ENCODE data around the gene EDC4. TPM values are rescaled to one million over a fixed set of nuclear protein-coding genes. Genes with fewer than 3 reads are reported as not detected.
A peak's percentile ranks its signal among the peaks of the same experiment; 100 is the strongest.

Gene EDC4
- total and polyA plus RNA-seq, 2 of the 13 experiments (the other 11 are each of a cell fraction or from before 2014, with no cell fraction given): 51.4 to 59.1 TPM

DNA sequence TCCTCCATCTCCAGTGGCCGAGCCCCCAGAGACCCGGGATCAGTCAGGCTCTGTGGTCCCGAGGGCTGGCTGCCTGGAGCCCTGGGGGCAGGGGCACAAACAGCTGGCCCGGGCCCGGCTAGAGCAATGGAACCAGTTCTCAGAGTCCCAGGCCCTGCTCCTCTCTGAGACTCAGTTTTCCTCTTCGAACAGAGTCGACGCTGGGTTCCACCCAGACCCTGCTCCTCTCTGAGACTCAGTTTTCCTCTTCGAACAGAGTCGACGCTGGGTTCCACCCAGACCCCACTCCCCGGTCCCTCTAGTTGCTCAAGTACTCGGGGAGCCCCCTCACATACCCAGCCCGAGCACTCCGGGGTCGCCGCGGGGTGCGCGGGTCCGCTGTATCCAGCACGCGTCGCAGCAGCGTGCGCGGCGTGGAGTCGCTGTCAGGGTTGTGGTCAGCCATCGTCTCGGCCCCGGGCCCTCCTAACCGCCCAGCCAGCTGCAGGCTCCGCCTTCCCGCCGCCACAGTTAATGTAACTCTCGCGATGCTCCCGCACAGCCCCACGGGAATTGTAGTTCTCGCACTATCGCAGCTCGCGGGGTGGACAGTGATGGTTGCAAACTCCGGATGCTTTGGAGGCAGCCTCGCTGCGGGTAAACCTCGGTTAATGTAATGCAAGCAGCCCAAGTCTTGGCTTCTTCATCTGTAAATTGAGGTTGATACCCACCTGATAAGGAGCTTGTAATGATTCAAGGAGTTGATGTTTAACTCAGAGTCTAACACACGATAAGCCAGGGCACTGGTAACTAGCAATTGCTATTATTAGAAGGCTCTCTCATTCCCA is 39.2 kb upstream of the EDC4 start (continued):
- TF ChIP-seq, protein P1, sequence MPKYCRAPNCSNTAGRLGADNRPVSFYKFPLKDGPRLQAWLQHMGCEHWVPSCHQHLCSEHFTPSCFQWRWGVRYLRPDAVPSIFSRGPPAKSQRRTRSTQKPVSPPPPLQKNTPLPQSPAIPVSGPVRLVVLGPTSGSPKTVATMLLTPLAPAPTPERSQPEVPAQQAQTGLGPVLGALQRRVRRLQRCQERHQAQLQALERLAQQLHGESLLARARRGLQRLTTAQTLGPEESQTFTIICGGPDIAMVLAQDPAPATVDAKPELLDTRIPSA (CRISPR knock-in tag; IDR thresholded peaks at IDR 0.05; ENCODE audit: borderline replicate concordance): peak; percentile 70; the same call in 1 of the 2 replicates
- TF ChIP-seq HMGA1 (CRISPR knock-in tag; conservative IDR thresholded peaks at IDR 0.05): no peak; the same call in 1 of the 2 replicates
- no peak for TF ChIP-seq U2AF2 (IDR thresholded peaks at IDR 0.05; ENCODE audit: low read depth, low read length)
- TF ChIP-seq ATF3 (CRISPR knock-in tag; IDR thresholded peaks at IDR 0.05): peak; percentile 29; the same call in 1 of the 2 replicates
- peak; percentile 64; the same call in 1 of the 2 replicates for TF ChIP-seq RFXAP (CRISPR knock-in tag; IDR thresholded peaks at IDR 0.05; ENCODE audit: borderline replicate concordance)
- no peak for TF ChIP-seq NR2F1 (CRISPR knock-in tag; IDR thresholded peaks at IDR 0.05)
- no peak for TF ChIP-seq GPN1 (CRISPR knock-in tag; IDR thresholded peaks at IDR 0.05; ENCODE audit: borderline replicate concordance)
- no peak for TF ChIP-seq ZBTB21 (CRISPR knock-in tag; IDR thresholded peaks at IDR 0.05)
- TF ChIP-seq GTF2F1 (IDR thresholded peaks at IDR 0.05; ENCODE audit: low read length): no peak; the same call in 1 of the 2 replicates
- peak; percentile 89; the same call in 1 of the 2 replicates for TF ChIP-seq ZNF337 (CRISPR knock-in tag; IDR thresholded peaks at IDR 0.05; ENCODE audit: borderline replicate concordance, low read depth)
- TF ChIP-seq, protein P2, sequence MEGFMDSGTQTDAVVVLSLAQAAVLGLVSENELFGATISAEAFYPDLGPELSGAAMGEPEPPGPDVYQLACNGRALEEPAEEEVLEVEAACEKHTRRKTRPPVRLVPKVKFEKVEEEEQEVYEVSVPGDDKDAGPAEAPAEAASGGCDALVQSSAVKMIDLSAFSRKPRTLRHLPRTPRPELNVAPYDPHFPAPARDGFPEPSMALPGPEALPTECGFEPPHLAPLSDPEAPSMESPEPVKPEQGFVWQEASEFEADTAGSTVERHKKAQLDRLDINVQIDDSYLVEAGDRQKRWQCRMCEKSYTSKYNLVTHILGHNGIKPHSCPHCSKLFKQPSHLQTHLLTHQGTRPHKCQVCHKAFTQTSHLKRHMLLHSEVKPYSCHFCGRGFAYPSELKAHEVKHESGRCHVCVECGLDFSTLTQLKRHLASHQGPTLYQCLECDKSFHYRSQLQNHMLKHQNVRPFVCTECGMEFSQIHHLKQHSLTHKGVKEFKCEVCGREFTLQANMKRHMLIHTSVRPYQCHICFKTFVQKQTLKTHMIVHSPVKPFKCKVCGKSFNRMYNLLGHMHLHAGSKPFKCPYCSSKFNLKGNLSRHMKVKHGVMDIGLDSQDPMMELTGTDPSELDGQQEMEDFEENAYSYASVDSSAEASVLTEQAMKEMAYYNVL (CRISPR knock-in tag; IDR thresholded peaks at IDR 0.05; ENCODE audit: borderline replicate concordance): peak; percentile 76; the same call in 1 of the 2 replicates
- no peak for TF ChIP-seq ZNF326 (CRISPR knock-in tag; IDR thresholded peaks at IDR 0.05; ENCODE audit: borderline replicate concordance)
- TF ChIP-seq, protein P3, sequence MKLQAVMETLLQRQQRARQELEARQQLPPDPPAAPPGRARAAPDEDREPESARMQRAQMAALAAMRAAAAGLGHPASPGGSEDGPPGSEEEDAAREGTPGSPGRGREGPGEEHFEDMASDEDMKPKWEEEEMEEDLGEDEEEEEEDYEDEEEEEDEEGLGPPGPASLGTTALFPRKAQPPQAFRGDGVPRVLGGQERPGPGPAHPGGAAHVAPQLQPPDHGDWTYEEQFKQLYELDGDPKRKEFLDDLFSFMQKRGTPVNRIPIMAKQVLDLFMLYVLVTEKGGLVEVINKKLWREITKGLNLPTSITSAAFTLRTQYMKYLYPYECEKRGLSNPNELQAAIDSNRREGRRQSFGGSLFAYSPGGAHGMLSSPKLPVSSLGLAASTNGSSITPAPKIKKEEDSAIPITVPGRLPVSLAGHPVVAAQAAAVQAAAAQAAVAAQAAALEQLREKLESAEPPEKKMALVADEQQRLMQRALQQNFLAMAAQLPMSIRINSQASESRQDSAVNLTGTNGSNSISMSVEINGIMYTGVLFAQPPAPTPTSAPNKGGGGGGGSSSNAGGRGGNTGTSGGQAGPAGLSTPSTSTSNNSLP (IDR thresholded peaks at IDR 0.05; ENCODE audit: low read depth, low read length): no peak
- TF ChIP-seq FOXJ3 (CRISPR knock-in tag; IDR thresholded peaks at IDR 0.05; ENCODE audit: borderline replicate concordance): peak; percentile 68; the same call in 1 of the 2 replicates
- TF ChIP-seq, protein P4, sequence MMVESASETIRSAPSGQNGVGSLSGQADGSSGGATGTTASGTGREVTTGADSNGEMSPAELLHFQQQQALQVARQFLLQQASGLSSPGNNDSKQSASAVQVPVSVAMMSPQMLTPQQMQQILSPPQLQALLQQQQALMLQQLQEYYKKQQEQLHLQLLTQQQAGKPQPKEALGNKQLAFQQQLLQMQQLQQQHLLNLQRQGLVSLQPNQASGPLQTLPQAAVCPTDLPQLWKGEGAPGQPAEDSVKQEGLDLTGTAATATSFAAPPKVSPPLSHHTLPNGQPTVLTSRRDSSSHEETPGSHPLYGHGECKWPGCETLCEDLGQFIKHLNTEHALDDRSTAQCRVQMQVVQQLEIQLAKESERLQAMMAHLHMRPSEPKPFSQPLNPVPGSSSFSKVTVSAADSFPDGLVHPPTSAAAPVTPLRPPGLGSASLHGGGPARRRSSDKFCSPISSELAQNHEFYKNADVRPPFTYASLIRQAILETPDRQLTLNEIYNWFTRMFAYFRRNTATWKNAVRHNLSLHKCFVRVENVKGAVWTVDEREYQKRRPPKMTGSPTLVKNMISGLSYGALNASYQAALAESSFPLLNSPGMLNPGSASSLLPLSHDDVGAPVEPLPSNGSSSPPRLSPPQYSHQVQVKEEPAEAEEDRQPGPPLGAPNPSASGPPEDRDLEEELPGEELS (CRISPR knock-in tag; IDR thresholded peaks at IDR 0.05): no peak; the same call in 1 of the 2 replicates
- TF ChIP-seq, protein P5, sequence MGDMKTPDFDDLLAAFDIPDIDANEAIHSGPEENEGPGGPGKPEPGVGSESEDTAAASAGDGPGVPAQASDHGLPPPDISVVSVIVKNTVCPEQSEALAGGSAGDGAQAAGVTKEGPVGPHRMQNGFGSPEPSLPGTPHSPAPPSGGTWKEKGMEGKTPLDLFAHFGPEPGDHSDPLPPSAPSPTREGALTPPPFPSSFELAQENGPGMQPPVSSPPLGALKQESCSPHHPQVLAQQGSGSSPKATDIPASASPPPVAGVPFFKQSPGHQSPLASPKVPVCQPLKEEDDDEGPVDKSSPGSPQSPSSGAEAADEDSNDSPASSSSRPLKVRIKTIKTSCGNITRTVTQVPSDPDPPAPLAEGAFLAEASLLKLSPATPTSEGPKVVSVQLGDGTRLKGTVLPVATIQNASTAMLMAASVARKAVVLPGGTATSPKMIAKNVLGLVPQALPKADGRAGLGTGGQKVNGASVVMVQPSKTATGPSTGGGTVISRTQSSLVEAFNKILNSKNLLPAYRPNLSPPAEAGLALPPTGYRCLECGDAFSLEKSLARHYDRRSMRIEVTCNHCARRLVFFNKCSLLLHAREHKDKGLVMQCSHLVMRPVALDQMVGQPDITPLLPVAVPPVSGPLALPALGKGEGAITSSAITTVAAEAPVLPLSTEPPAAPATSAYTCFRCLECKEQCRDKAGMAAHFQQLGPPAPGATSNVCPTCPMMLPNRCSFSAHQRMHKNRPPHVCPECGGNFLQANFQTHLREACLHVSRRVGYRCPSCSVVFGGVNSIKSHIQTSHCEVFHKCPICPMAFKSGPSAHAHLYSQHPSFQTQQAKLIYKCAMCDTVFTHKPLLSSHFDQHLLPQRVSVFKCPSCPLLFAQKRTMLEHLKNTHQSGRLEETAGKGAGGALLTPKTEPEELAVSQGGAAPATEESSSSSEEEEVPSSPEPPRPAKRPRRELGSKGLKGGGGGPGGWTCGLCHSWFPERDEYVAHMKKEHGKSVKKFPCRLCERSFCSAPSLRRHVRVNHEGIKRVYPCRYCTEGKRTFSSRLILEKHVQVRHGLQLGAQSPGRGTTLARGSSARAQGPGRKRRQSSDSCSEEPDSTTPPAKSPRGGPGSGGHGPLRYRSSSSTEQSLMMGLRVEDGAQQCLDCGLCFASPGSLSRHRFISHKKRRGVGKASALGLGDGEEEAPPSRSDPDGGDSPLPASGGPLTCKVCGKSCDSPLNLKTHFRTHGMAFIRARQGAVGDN (CRISPR knock-in tag; IDR thresholded peaks at IDR 0.05): peak; percentile 98
